Ascending aorta (tissue), 2 donors: ENCODE data around the gene TOLLIP. TPM values are rescaled to one million over a fixed set of nuclear protein-coding genes. Genes with fewer than 3 reads are reported as not detected.
A peak's percentile ranks its signal among the peaks of the same experiment; 100 is the strongest.

Source experiments
- DNase-seq, 2 donors: peaks; one replicate each; pipeline ENCODE4 v3.0.0-alpha.2; 2019; ENCODE audit warnings: low spot score in 2 of 2
- H3K27ac ChIP-seq, 2 donors: fragments of 200-600 bp; sonication (generic); one replicate each; pipeline ENCODE4 v1.5.1; 2016 to 2017; ENCODE audit warnings: mild to moderate bottlenecking in 1 of 2
- H3K27me3 ChIP-seq: fragments of 200-600 bp; sonication (generic); one replicate; pipeline ENCODE4 v1.5.1; 2017
- H3K36me3 ChIP-seq, 2 donors: fragments of 200-600 bp; sonication (generic); one replicate each; pipeline ENCODE4 v1.5.1; 2016
- H3K4me1 ChIP-seq, 2 donors: fragments of 200-600 bp; sonication (generic); one replicate each; pipeline ENCODE4 v1.5.1; 2016 to 2017; ENCODE audit warnings: mild to moderate bottlenecking in 1 of 2
- H3K4me3 ChIP-seq, 2 donors: fragments of 200-600 bp; sonication (generic); one replicate each; pipeline ENCODE4 v1.5.1; 2016 to 2017; ENCODE audit warnings: mild to moderate bottlenecking in 1 of 2
- H3K9me3 ChIP-seq, 2 donors: fragments of 200-600 bp; sonication (generic); one replicate each; pipeline ENCODE4 v1.5.1; 2016
- intact Hi-C: fragments of 100-400 bp; cut with DNase I; formaldehyde crosslinking; loops from one replicate; pipeline ENCODE4 v1.15.1; 2023
- total RNA-seq: library from RNA; depleted of rRNA; stranded (reverse); fragments of >200 nt; gene quantifications from one replicate; pipeline ENCODE4 v1.1.0, GENCODE V29; 2016
- TF ChIP-seq, protein P1 (sequence below), 3 experiments: fragments of 200-600 bp in 2 of 3; fragments of 450-650 bp in 1 of 3; sonication (generic) in 2 of 3; IDR thresholded peaks; one replicate each; pipeline ENCODE4 v1.5.1; 2016 to 2019; ENCODE audit warnings: antibody characterized with exemption in 3 of 3, mild to moderate bottlenecking in 1 of 3, moderate library complexity in 1 of 3

TOLLIP gene
- total RNA-seq, 1 donor from 2014 or later: 63.0 TPM

DNA sequence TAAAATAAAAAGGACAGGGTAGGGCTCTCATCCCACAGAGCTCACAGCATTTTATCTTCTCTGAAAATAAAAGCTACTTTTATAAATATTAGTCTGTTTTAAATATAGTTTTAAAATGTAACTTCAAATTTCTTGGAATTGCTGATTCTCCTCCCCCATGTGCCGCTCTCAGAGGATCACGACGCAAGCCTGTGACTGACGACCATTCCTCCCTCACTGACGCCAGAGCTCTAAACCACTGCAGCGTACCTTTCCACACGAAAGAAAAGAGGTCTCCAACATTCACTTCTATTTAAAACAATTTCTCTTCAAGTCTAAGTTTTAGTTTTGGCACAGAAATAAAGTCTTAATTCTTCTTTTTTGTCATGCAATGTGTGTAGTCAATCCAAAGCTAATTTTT lies 9.3 kb downstream of the TOLLIP start:
- Histone ChIP-seq H3K4me3 (no peak overlapping the region), H3K27ac (no peak overlapping the region), H3K4me1 (peaks cover 0 to 9% of the 10 kb centered on the region in 2 donors), H3K36me3 (peaks cover 5 to 28% of the 10 kb centered on the region in 2 donors), H3K9me3 (no peaks in the 10 kb centered on the region), H3K27me3 (no peaks in the 10 kb centered on the region)
- intact Hi-C loops: loop anchor here (10.0 kb wide), 1 partner anchor 95 kb away; no protein-coding TSS in a partner anchor
- DNase-seq: no peak
- TF ChIP-seq, protein P1, sequence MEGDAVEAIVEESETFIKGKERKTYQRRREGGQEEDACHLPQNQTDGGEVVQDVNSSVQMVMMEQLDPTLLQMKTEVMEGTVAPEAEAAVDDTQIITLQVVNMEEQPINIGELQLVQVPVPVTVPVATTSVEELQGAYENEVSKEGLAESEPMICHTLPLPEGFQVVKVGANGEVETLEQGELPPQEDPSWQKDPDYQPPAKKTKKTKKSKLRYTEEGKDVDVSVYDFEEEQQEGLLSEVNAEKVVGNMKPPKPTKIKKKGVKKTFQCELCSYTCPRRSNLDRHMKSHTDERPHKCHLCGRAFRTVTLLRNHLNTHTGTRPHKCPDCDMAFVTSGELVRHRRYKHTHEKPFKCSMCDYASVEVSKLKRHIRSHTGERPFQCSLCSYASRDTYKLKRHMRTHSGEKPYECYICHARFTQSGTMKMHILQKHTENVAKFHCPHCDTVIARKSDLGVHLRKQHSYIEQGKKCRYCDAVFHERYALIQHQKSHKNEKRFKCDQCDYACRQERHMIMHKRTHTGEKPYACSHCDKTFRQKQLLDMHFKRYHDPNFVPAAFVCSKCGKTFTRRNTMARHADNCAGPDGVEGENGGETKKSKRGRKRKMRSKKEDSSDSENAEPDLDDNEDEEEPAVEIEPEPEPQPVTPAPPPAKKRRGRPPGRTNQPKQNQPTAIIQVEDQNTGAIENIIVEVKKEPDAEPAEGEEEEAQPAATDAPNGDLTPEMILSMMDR (IDR thresholded peaks at IDR 0.05): no peak

DNA sequence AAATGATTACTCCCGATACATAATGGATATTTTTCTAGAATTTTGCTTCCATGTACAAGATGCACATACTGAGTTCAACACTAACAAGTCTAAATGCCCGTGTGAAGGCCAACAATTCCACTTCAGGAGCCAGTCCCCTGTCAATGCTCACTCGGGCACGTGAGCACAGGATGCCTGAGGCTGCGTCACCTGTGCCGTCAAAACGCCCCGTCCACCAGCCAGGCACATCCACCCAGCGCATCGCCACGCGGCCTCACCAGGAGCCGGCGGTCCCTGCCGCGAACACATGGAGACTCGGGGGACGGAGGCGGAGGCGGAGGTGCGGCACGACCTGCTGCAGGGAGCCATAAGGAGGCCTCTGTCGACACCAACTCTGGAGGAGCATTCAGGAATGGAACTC lies 9.8 kb downstream of the TOLLIP start:
- DNase-seq: no peak
- Histone ChIP-seq H3K4me1 (peaks cover 0 to 9% of the 10 kb centered on the region in 2 donors), H3K9me3 (no peaks in the 10 kb centered on the region), H3K4me3 (no peak overlapping the region), H3K36me3 (peaks cover 9 to 32% of the 10 kb centered on the region in 2 donors), H3K27me3 (no peaks in the 10 kb centered on the region), H3K27ac (no peak overlapping the region)
- intact Hi-C loops: loop anchor here (10.0 kb wide), 1 partner anchor 95 kb away; no protein-coding TSS in a partner anchor
- TF ChIP-seq, protein P1 (IDR thresholded peaks at IDR 0.05): no peak

DNA sequence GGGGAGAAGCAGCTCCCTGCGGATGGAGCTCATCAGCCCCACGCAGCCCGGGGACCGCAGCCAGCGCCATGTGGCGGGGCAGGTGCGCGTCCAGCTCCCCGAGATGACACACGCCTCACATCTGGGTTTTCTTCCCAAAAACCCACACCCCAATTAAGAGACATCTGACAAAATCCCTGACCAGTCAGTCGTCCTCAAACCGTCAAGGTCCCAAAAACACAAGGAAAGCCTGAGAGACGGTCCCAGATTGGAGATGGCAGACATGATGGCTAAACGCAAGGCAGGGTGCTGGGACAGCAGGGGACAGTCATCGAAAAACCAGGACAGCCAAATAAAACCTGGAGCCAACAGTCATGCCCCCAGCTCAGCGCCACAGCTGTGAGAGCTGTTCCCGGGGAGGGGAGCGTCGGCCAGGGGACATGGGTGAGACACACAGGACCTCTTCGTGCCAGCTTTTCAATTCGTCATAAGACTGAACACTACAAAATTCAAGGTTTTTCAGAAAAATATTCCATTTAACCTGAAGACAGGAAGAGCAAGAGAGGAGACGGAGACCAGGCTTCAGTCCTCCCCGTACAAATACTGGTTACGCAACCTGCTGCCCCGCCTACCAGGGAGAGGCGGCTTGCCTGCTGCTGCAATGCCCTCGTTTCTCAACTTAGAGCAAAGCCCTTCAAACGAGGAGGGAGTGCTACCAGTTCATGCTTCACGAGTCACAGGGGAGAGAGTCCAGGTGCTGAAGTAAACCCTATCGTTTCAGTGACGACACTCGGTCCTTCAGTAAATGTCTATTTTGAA lies 10.5 kb downstream of the TOLLIP start:
- Histone ChIP-seq H3K27me3 (no peaks in the 10 kb centered on the region), H3K4me1 (peaks cover 0 to 9% of the 10 kb centered on the region in 2 donors), H3K36me3 (peaks cover 11 to 34% of the 10 kb centered on the region in 2 donors), H3K27ac (peak overlapping the region in 1 of 2 donors; percentile 13), H3K9me3 (no peaks in the 10 kb centered on the region), H3K4me3 (no peak overlapping the region)
- DNase-seq: peak in 1 of 2 donors; percentile 85
- intact Hi-C loops: no loop called here
- TF ChIP-seq, protein P1 (IDR thresholded peaks at IDR 0.05): no peak

DNA sequence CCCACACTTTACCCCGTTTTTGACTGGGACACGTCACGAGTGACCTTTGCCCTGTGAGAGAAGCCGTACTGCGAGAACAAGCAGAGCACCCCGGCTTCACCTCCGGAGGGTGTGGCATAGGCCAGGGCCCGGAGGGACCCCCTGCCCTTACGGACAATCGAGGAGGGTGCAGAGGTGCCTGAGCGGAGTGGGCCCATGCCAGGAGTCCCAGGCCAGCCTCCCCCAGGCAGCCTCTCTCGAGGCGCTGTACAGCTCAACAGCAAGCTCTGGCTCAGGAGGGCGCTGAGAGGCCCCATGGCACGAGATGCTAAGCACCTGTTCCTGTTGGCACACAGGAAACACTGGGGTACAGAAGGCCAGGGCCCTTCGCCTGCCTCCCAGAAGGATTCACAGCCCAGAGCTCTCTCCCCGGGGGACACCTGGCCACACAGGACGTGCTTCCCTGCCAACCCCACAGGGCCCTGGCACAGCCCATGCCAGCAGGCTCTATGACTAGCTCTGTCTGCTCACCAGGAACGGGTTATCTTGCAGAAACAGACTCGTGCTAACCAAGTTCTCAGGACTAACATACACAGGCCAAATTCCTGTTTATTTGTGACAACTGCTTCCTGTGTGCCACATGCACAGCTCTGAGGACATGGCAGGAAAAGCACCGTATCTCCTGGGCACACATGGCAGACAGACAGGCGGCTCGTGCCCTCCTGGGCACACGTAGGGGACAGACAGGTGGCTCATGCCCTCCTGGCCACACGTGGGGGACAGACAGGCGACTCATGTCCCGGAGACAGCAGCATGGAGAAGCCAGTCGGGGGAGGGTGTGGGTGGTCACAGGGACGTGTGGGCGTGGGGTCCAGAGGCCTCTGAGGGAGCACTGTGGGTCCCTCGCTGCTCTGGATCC lies 11.6 kb downstream of the TOLLIP start:
- TF ChIP-seq, protein P1 (IDR thresholded peaks at IDR 0.05): no peak
- DNase-seq: peak in 1 of 2 donors; percentile 51
- Histone ChIP-seq H3K36me3 (peaks cover 22 to 41% of the 10 kb centered on the region in 2 donors), H3K4me1 (peaks cover 0 to 6% of the 10 kb centered on the region in 2 donors), H3K27me3 (no peaks in the 10 kb centered on the region), H3K9me3 (no peaks in the 10 kb centered on the region), H3K27ac (no peak overlapping the region), H3K4me3 (no peak overlapping the region)
- intact Hi-C loops: no loop called here

DNA sequence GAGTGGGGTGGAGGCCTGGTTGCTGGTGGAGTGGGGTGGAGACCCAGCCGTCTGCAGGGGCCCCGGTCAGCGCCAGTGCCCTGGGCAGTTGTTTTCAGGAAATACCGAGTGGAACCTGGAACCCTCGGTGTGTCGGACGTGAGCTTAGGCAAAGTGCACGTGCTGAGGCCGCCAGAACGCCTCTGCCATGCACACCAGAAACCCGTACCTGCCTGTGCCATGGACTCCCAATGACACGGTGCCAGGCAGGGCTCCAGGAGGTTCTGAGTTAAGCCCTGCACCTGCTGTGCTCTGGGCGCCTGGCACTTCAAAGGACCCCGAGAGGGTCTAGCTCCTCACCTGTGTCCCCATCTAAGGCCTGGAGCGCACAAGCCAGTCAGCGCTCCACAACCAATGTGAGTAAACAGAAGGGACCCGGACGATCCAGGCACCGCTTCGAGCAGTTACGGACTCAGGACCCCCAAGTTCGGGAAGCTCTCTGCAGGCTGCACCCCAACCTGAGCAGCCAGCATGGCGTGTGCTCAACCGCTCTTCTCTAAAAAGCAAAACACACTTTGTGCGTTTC lies 12.3 kb downstream of the TOLLIP start:
- intact Hi-C loops: no loop called here
- DNase-seq: peak in 1 of 2 donors; percentile 46

More for the DNA sequence above, 12.3 kb downstream of the TOLLIP start:
- TF ChIP-seq, protein P1 (IDR thresholded peaks at IDR 0.05): no peak
- peaks cover 0 to 6% of the 10 kb centered on the region in 2 donors for H3K4me1 ChIP-seq
- H3K27ac ChIP-seq: no peak overlapping the region
- H3K4me3 ChIP-seq: no peak overlapping the region
- no peaks in the 10 kb centered on the region for H3K27me3 ChIP-seq
- H3K9me3 ChIP-seq: no peaks in the 10 kb centered on the region
- H3K36me3 ChIP-seq: peaks cover 28 to 48% of the 10 kb centered on the region in 2 donors
